K562 (cell line): ENCODE results near the gene B3GALT6. TPM values are rescaled to one million over a fixed set of nuclear protein-coding genes. Genes with fewer than 3 reads are reported as not detected.
A peak's percentile ranks its signal among the peaks of the same experiment; 100 is the strongest.

Experiments used
- ATAC-seq: fragments of 200-7000 bp; cut with Tn5 transposase; 3 replicates; pipeline ENCODE4 v1.9.1; 2020; ENCODE audit warnings: moderate library complexity
- BruUV-seq: library from RNA; stranded (reverse); fragments of 400-500 nt; replicated peaks from 2 replicates; lab custom pipeline; 2021; lab: Mats Ljungman, UMichigan
- CTCF ChIA-PET: fragments of 300-600 bp; formaldehyde crosslinking; extraction: SDS; loops from one replicate; lab custom pipeline; 2021; ENCODE audit warnings: low intra/inter-chr PET ratio; lab: Yijun Ruan, JAX
- POLR2A ChIA-PET: fragments of 300-600, 350-650 bp; sonication (Branson Sonifier 250); formaldehyde crosslinking; extraction: SDS; loops from one replicate; lab custom pipeline; 2021; ENCODE audit warnings: antibody characterized with exemption, inconsistent platforms; lab: Yijun Ruan, JAX
- DNase-seq, 4 experiments: peaks; one replicate each; pipeline versions ENCODE4 v3.0.0 to v3.0.0-alpha.2; 2011 to 2018; ENCODE audit warnings: low spot score in 3 of 4, mixed read lengths in 3 of 4; ENCODE audit errors: extremely low read depth in 1 of 4
- FAIRE-seq: peaks from 2 replicates; lab custom pipeline; 2011; peaks lifted over from hg19 to GRCh38; lab: Jason Lieb, UNC
- H2AFZ ChIP-seq: 2 replicates; pipeline ENCODE4 v1.6.0; 2011; ENCODE audit warnings: low read depth, low read length, control low read depth, inconsistent platforms
- H3K27ac ChIP-seq: fragments of 200-600 bp; 3 replicates; pipeline ENCODE4 v1.8.0; 2011; ENCODE audit warnings: low read depth, mild to moderate bottlenecking, control low read depth, inconsistent platforms, low read length, moderate library complexity, mixed read lengths; ENCODE audit errors: extremely low read depth
- H3K27me3 ChIP-seq, 2 experiments: fragments of 300-600 bp in 1 of 2; 2 replicates in 1 of 2; 3 replicates in 1 of 2; pipeline versions ENCODE4 v1.6.0 to v1.8.0; 2011; ENCODE audit warnings: inconsistent platforms in 2 of 2, low read length in 2 of 2, mild to moderate bottlenecking in 1 of 2, mixed read lengths in 1 of 2, moderate library complexity in 1 of 2; ENCODE audit not compliant: control insufficient read depth in 2 of 2, insufficient read depth in 2 of 2
- H3K36me3 ChIP-seq: fragments of 300-600 bp; 3 replicates; pipeline ENCODE4 v1.8.0; 2011; ENCODE audit warnings: mild to moderate bottlenecking, low read length, inconsistent platforms; ENCODE audit not compliant: control insufficient read depth, insufficient read depth
- H3K4me1 ChIP-seq, 2 experiments: fragments of 200-600 bp in 1 of 2; replicated peaks in 1 of 2; 2 replicates in 1 of 2; 3 replicates in 1 of 2; pipeline versions ENCODE4 v1.5.1 to v1.8.0; 2011; ENCODE audit warnings: inconsistent platforms in 2 of 2, low read length in 2 of 2, mild to moderate bottlenecking in 1 of 2, mixed read lengths in 1 of 2, moderate library complexity in 1 of 2; ENCODE audit not compliant: control insufficient read depth in 2 of 2, insufficient read depth in 2 of 2
- H3K4me2 ChIP-seq: 2 replicates; pipeline ENCODE4 v1.6.1; 2011; ENCODE audit warnings: low read length, control low read depth, inconsistent platforms, mixed read lengths; ENCODE audit not compliant: insufficient read depth
- H3K4me3 ChIP-seq: fragments of 200-600 bp; sonication (generic), shearing (Covaris generic); 2 replicates; pipeline ENCODE4 v1.5.1; 2016; ENCODE audit warnings: control low read depth, inconsistent platforms
- H3K79me2 ChIP-seq: fragments of 200-600 bp; 3 replicates; pipeline ENCODE4 v1.8.0; 2011; ENCODE audit warnings: low read length, inconsistent platforms; ENCODE audit not compliant: control insufficient read depth, insufficient read depth
- H3K9ac ChIP-seq, 2 experiments: 2 replicates each; pipeline versions ENCODE4 v1.6.0 to v1.6.1; 2011; ENCODE audit warnings: low read depth in 2 of 2, low read length in 2 of 2, control low read depth in 1 of 2, inconsistent platforms in 1 of 2, mild to moderate bottlenecking in 1 of 2, mixed read lengths in 1 of 2; ENCODE audit not compliant: insufficient read depth in 1 of 2
- H3K9me1 ChIP-seq: one replicate; pipeline ENCODE4 v1.6.0; 2011; ENCODE audit warnings: inconsistent platforms, mild to moderate bottlenecking, low read length, moderate library complexity; ENCODE audit not compliant: control insufficient read depth, insufficient read depth
- H3K9me3 ChIP-seq: replicated peaks from 2 replicates; pipeline ENCODE4 v1.5.1; 2011; ENCODE audit warnings: low read depth, low read length, inconsistent platforms; ENCODE audit not compliant: control insufficient read depth, insufficient read depth
- H4K20me1 ChIP-seq: replicated peaks from 2 replicates; pipeline ENCODE4 v1.6.1; 2011; ENCODE audit warnings: low read length, inconsistent platforms, mixed read lengths; ENCODE audit not compliant: control insufficient read depth, insufficient read depth
- JUNB ChIP-seq: fragments of 450-650 bp; formaldehyde crosslinking; conservative IDR thresholded peaks from 2 replicates; pipeline ENCODE4 v1.4.0; 2020; ENCODE audit warnings: mild to moderate bottlenecking
- NFIC ChIP-seq: fragments of 450-650 bp; IDR thresholded peaks from 2 replicates; pipeline ENCODE4 v1.6.1; 2017; ENCODE audit warnings: mild to moderate bottlenecking, inconsistent platforms
- NFIX ChIP-seq: fragments of 250-450 bp; sonication (Bioruptor Pico); IDR thresholded peaks from 2 replicates; pipeline ENCODE4 v1.4.0; 2020; ENCODE audit warnings: low read depth, mild to moderate bottlenecking, moderate library complexity
- WGBS: fragments of 100-300 bp; shearing (Covaris generic); methylation state at CpG from one replicate; pipeline ENCODE4 v1.1.6; 2016; ENCODE audit warnings: low coverage, mixed read lengths; ENCODE audit not compliant: insufficient coverage; ENCODE audit errors: missing lambda C conversion rate; 5-methylcytosine and 5-hydroxymethylcytosine counted together
- in situ Hi-C: fragments of 300-500 bp; cut with MboI; formaldehyde crosslinking; loops from 4 replicates; pipeline ENCODE4 v1.15.0; 2018; ENCODE audit warnings: inconsistent platforms, mixed read lengths
- intact Hi-C: fragments of 100-400 bp; cut with micrococcal nuclease; formaldehyde crosslinking; loops from 2 replicates; pipeline ENCODE4 v1.14.2; 2022
- polyA plus RNA-seq, 8 experiments: library from polyadenylated mRNA; depleted of rRNA in 4 of 8; stranded (reverse) in 5 of 8; unstranded in 3 of 8; fragments of >200 nt; fragmentation: Nextera tagmentation in 2 of 8; fragmentation: Illumina TruSeq in 1 of 8; extraction: Ambion mirVana in 2 of 8; extraction: Trizol in 1 of 8; gene quantifications; 2 replicates each; pipeline versions ENCODE4 v1.2.1 to v1.2.3, GENCODE V29; 2011 to 2014; ENCODE audit warnings: inconsistent platforms in 1 of 8, missing spikeins in 1 of 8
- total RNA-seq, 7 experiments: library from RNA; depleted of rRNA in 6 of 7; stranded (reverse); fragments of >200 nt in 6 of 7; fragmentation: Illumina TruSeq in 2 of 7; extraction: Trizol in 2 of 7; gene quantifications; 2 replicates each; pipeline versions ENCODE4 v1.2.1 to v1.2.3, GENCODE V29; 2011 to 2021; ENCODE audit warnings: low replicate concordance in 1 of 7
- TF ChIP-seq, protein P1 (sequence below): fragments of 450-650 bp; formaldehyde crosslinking; IDR thresholded peaks from 2 replicates; pipeline ENCODE4 v1.4.0; 2020; ENCODE audit warnings: mild to moderate bottlenecking, mixed read lengths

B3GALT6 gene
- total and polyA plus RNA-seq, 9 of the 15 experiments (the other 6 are each of a cell fraction or from before 2014, with no cell fraction given), result 0.68 to 29.8 (median 9.9) TPM

DNA sequence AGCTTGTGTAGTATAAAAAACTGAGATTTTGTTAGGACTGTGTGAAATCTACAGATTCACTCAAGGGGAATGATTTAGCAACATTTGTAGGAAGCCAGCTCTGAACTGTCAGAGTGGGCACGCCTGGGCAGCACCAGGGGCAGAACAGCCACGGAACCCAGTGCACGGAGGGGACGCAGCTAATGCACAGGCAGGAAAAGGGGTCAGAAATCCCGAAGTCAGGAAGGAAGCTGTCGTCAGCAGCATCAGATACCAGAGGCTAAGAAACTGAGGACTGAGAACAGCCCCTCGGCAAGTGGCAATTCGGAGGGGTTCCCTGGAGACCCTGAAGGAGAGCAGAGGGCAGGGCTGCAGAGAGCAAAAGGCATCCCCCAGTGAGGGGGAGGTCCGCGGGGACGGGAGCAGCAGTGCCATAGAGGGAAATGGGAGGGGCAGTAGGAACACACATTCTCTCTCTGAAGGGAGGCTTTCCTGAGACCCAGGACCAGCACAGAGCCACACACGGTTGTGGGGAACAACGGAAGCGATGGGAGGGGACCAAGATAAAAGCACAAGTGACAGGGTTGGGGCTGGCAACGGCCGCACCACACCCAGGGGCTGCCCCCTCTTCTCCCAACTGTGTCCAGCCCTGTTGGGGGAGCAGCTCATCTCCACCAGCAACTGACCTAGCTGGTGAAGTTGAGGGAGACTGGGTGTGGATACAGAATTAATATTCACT, 29.0 kb downstream of the B3GALT6 start:
- peaks cover 94% of the 10 kb centered on the region for H3K36me3 ChIP-seq

More for the DNA sequence above, 29.0 kb downstream of the B3GALT6 start:
- Histone ChIP-seq H4K20me1 (peaks cover 8% of the 10 kb centered on the region; the same call in 1 of the 2 replicates), H3K27me3 (no peaks in the 10 kb centered on the region; a peak in 1 of 5 replicates), H2AFZ (no peak overlapping the region), H3K4me1 (peaks cover 0 to 31% of the 10 kb centered on the region in 2 experiments; a peak in 2 of 5 replicates), H3K9ac (peak overlapping the region in 1 of 2 experiments; percentile 0; a peak in 2 of 4 replicates), H3K27ac (no peak overlapping the region), H3K4me2 (no peak overlapping the region), H3K9me3 (no peaks in the 10 kb centered on the region), H3K4me3 (no peak overlapping the region), H3K9me1 (peaks cover 10% of the 10 kb centered on the region), H3K79me2 (peaks cover 22% of the 10 kb centered on the region)
- 91% methylated on average over 16 of the region's 16 CpGs for WGBS
- ATAC-seq, result no peak
- ChIA-PET POLR2A (interaction anchor here (0.7 to 1.4 kb wide), 5 partner anchors 9 to 39 kb away, joined by 3 to 7 read pairs (median 4); partner anchors contain the start of gene UBE2J2), CTCF (interaction anchor here (0.7 kb wide), 1 partner anchor 15 kb away, joined by 3 read pairs; no protein-coding TSS in a partner anchor)
- in situ Hi-C loops, result no loop called here
- TF ChIP-seq, protein P1, sequence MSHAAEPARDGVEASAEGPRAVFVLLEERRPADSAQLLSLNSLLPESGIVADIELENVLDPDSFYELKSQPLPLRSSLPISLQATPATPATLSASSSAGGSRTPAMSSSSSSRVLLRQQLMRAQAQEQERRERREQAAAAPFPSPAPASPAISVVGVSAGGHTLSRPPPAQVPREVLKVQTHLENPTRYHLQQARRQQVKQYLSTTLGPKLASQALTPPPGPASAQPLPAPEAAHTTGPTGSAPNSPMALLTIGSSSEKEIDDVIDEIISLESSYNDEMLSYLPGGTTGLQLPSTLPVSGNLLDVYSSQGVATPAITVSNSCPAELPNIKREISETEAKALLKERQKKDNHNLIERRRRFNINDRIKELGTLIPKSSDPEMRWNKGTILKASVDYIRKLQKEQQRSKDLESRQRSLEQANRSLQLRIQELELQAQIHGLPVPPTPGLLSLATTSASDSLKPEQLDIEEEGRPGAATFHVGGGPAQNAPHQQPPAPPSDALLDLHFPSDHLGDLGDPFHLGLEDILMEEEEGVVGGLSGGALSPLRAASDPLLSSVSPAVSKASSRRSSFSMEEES, result no peak
- TF ChIP-seq NFIC, result no peak
- no peak for TF ChIP-seq JUNB (CRISPR knock-in tag)
- TF ChIP-seq NFIX (CRISPR knock-in tag), result no peak
- no TSS peak for BruUV-seq
- no peak for FAIRE-seq
- no peak for DNase-seq
- intact Hi-C loops, result no loop called here
